Karpas-422 (cell line): Measurements from ENCODE around the gene AMOTL2. TPM values are rescaled to one million over a fixed set of nuclear protein-coding genes. Genes with fewer than 3 reads are reported as not detected.

Experiments used
- DNase-seq: peaks from one replicate; pipeline ENCODE4 v3.0.0-alpha.2; 2015
- H2AFZ ChIP-seq: fragments of 200-600 bp; sonication (generic); 2 replicates; pipeline ENCODE4 v1.6.1; 2014; ENCODE audit warnings: antibody characterized with exemption, low read length, mixed read lengths
- H3K27ac ChIP-seq: fragments of 200-600 bp; sonication (generic); 2 replicates; pipeline ENCODE4 v1.5.1; 2014; ENCODE audit warnings: mild to moderate bottlenecking, low read length, moderate library complexity
- H3K27me3 ChIP-seq: fragments of 200-600 bp; sonication (generic); 2 replicates; pipeline ENCODE4 v1.6.1; 2014; ENCODE audit warnings: low read length, mixed read lengths
- H3K36me3 ChIP-seq: fragments of 200-600 bp; sonication (generic); 2 replicates; pipeline ENCODE4 v1.6.1; 2014; ENCODE audit warnings: low read length, mixed read lengths; ENCODE audit not compliant: insufficient read depth
- H3K4me1 ChIP-seq: fragments of 200-600 bp; sonication (generic); 2 replicates; pipeline ENCODE4 v1.6.1; 2014; ENCODE audit warnings: mild to moderate bottlenecking, low read length, mixed read lengths
- H3K4me2 ChIP-seq: fragments of 200-600 bp; sonication (generic); 2 replicates; pipeline ENCODE4 v1.6.1; 2014; ENCODE audit warnings: low read length, low read depth, mild to moderate bottlenecking; ENCODE audit not compliant: poor library complexity, severe bottlenecking
- H3K4me3 ChIP-seq: fragments of 200-600 bp; sonication (generic); 2 replicates; pipeline ENCODE4 v1.5.1; 2014; ENCODE audit warnings: mild to moderate bottlenecking, antibody characterized with exemption, low read length, mixed read lengths
- H3K79me2 ChIP-seq: fragments of 200-600 bp; sonication (generic); 2 replicates; pipeline ENCODE4 v1.6.1; 2014; ENCODE audit warnings: mild to moderate bottlenecking, low read length, mixed read lengths
- H3K9ac ChIP-seq: fragments of 200-600 bp; sonication (generic); 2 replicates; pipeline ENCODE4 v1.6.0; 2014; ENCODE audit warnings: low read length
- H3K9me2 ChIP-seq: fragments of 200-600 bp; sonication (generic), shearing (Covaris generic); replicated peaks from 2 replicates; pipeline ENCODE4 v1.6.0; 2014; ENCODE audit warnings: mild to moderate bottlenecking, low read length, moderate library complexity; ENCODE audit not compliant: insufficient read depth
- H3K9me3 ChIP-seq: fragments of 300-700, 200-600 bp; sonication (generic); 2 replicates; pipeline ENCODE4 v1.6.1; 2014; ENCODE audit warnings: low read length, mixed read lengths
- H4K20me1 ChIP-seq: fragments of 200-600 bp; sonication (generic); 2 replicates; pipeline ENCODE4 v1.6.1; 2014; ENCODE audit warnings: mild to moderate bottlenecking, antibody characterized with exemption, low read length, low read depth; ENCODE audit not compliant: insufficient read depth
- total RNA-seq: library from RNA; depleted of rRNA; stranded (reverse); fragments of >200 nt; shearing (Covaris generic); gene quantifications from 2 replicates; pipeline ENCODE4 v1.2.3, GENCODE V29; 2014; ENCODE audit warnings: low replicate concordance

Gene AMOTL2
- total RNA-seq, 1 experiment from 2014 or later: not detected

DNA sequence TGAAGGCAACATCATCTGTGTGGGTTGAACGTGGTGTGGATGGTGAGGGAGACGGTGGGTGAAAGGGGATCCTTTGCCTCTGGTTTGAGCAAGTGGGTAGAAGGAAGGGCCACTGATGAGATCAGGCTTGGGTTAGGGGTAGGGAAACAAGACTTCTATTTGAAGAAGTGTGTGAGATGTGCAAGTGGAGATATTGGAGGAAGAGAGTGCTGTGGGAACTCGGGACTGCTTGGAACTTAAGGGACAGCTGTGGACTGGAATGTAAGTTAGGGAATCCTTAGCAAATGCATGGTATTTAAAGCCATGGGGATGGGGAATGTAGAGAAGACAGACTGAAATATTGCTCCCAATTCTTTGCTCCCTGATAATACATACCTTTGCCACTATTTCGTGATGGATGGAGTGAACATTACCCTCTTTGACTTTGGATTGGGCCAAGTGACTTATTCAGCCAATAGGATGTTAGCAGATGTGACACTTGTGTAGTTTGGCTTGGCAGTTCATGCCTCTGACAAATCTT is 30.2 kb upstream of the AMOTL2 start:
- Histone ChIP-seq H3K9ac (no peak overlapping the region), H3K27me3 (no peaks in the 10 kb centered on the region; the same call in 1 of the 2 replicates), H3K4me3 (no peak overlapping the region), H3K9me3 (no peaks in the 10 kb centered on the region), H3K4me1 (no peaks in the 10 kb centered on the region), H3K79me2 (no peaks in the 10 kb centered on the region), H4K20me1 (no peaks in the 10 kb centered on the region), H3K4me2 (no peak overlapping the region), H3K27ac (no peak overlapping the region), H3K36me3 (no peaks in the 10 kb centered on the region), H2AFZ (no peak overlapping the region), H3K9me2 (no peaks in the 10 kb centered on the region; the same call in 1 of the 2 replicates)
- no peak for DNase-seq

DNA sequence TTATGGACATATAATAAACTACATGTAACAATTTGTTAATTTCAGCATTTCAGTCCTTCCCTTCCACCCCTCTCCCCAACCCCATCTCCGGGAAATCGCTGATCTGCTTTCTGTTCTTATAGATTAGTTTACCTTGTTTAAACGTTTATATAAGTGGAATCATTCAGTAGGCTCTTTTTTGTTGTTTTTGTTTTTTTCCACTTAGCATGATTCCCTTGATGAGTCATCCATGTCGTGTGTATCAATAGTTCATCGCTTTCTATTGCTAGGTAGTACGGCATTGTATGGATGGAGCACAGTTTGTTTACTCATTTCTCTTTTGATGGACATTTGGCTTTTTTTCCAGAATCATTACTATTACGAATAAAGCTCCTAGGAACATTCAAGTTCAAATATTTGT is 23.5 kb upstream of the AMOTL2 start:
- no peaks in the 10 kb centered on the region for H3K4me1 ChIP-seq
- no peak overlapping the region for H2AFZ ChIP-seq
- H3K36me3 ChIP-seq: no peaks in the 10 kb centered on the region
- no peak overlapping the region for H3K9ac ChIP-seq
- H3K4me3 ChIP-seq: no peak overlapping the region
- no peaks in the 10 kb centered on the region for H3K9me2 ChIP-seq
- DNase-seq: no peak
- no peaks in the 10 kb centered on the region for H4K20me1 ChIP-seq
- H3K9me3 ChIP-seq: no peaks in the 10 kb centered on the region
- H3K79me2 ChIP-seq: no peaks in the 10 kb centered on the region
- H3K27ac ChIP-seq: no peak overlapping the region
- no peaks in the 10 kb centered on the region; the same call in 1 of the 2 replicates for H3K27me3 ChIP-seq
- no peak overlapping the region for H3K4me2 ChIP-seq

DNA sequence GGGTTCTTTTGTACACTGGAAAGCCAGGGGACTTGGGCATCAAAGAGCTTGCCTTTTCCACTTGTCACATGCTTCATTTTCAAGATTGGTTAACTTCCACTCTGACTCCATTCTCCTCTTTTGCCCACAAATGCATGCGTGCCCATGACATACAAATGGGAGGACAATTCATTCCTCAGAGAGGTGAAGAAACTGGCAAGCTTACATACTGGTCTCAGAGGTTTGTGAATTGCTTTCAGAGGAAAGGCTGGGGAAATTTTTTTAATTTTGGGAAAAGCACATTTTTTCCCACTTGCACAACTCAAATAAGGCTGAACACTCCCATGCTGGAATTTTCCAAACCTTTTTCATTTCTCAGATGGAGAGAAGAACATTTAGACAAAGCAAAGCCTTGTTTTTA is 20.9 kb upstream of the AMOTL2 start:
- H3K9me2 ChIP-seq: no peaks in the 10 kb centered on the region
- no peak for DNase-seq
- H3K9ac ChIP-seq: no peak overlapping the region
- H3K4me2 ChIP-seq: no peak overlapping the region
- H2AFZ ChIP-seq: no peak overlapping the region
- H3K79me2 ChIP-seq: no peaks in the 10 kb centered on the region
- no peaks in the 10 kb centered on the region for H3K4me1 ChIP-seq
- H4K20me1 ChIP-seq: no peaks in the 10 kb centered on the region
- no peaks in the 10 kb centered on the region for H3K9me3 ChIP-seq
- no peaks in the 10 kb centered on the region for H3K27me3 ChIP-seq
- no peaks in the 10 kb centered on the region for H3K36me3 ChIP-seq
- H3K4me3 ChIP-seq: no peak overlapping the region
- no peak overlapping the region for H3K27ac ChIP-seq

DNA sequence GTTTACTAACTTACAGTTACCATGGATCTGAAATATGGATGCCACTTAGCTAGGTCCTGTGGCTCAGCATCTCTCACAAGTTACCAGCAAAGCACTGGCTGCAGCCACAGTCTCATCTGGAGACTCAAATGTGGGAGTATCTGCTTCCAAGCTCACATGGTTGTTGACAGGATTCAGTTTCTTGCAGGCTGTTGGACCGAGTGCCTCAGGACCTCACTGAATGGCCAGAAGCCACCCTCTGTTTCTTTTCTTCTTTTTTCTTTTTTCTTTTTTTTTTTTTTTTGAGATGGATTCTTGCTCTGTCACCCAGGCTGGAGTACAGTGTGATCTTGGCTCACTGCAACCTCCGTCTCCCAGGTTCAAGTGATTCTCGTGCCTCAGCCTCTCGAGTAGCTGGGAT is 20.1 kb upstream of the AMOTL2 start:
- Histone ChIP-seq H3K4me3 (no peak overlapping the region), H2AFZ (no peak overlapping the region), H3K4me1 (no peaks in the 10 kb centered on the region), H3K4me2 (no peak overlapping the region), H3K27me3 (no peaks in the 10 kb centered on the region), H3K27ac (no peak overlapping the region), H4K20me1 (no peaks in the 10 kb centered on the region), H3K9me2 (no peaks in the 10 kb centered on the region), H3K36me3 (no peaks in the 10 kb centered on the region), H3K9ac (no peak overlapping the region), H3K9me3 (no peaks in the 10 kb centered on the region), H3K79me2 (no peaks in the 10 kb centered on the region)
- no peak for DNase-seq

DNA sequence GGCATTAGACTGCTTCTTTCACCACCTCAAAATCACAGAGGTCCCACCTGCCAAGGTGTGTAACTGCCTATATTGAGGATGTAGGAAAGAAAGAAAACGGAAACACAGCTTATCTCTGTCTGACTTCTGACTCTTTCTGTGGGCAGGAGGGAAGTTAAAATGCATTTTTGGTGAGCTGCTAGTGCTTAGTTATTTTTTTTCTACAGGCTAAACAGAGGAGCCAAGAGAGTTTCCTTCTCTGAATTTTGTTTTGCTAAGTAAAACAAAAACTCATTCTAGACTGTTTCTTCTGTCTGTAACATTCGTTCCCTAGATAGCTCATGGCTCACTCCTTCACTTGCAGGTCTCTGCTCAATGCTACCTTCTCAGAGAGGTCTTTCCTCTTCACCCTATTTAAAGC is 18.8 kb upstream of the AMOTL2 start:
- Histone ChIP-seq H4K20me1 (no peaks in the 10 kb centered on the region), H3K9me3 (no peaks in the 10 kb centered on the region), H2AFZ (no peak overlapping the region), H3K79me2 (no peaks in the 10 kb centered on the region), H3K36me3 (no peaks in the 10 kb centered on the region), H3K9ac (no peak overlapping the region), H3K9me2 (no peaks in the 10 kb centered on the region), H3K4me1 (no peaks in the 10 kb centered on the region), H3K4me2 (no peak overlapping the region), H3K4me3 (no peak overlapping the region), H3K27ac (no peak overlapping the region), H3K27me3 (no peaks in the 10 kb centered on the region)
- no peak for DNase-seq

DNA sequence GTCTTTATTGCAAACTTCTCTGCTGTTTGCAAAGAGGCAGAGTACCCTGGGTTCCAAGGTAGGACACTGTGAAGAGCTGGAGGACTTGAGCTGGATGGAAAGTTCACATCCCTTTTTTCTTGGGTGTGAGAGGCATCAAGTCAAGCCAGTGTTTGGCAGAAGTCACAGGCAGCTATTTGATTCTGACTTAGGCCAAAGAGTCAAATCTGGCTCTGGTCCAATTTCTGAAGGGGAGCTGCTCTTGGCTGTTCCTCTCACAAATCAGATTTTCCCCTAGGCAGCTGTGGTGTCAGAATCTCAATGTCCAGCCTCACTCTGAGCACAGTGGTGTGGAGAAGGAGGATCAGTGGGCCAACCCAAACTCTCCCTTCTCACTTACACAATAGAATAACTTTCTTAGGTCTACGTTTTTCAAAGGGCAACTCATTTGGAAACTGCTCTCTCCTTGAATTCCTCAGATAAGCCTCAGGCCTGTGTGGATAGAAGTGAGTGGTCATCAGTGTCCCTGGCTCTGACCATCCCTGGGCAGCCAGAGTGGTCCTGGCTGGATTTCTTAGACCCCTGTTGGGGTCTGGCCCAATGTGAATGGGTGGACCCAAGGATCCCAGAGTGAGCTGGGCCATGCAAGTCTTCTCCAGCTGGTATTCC is 18.2 kb upstream of the AMOTL2 start:
- H3K27ac ChIP-seq: no peak overlapping the region
- H3K4me1 ChIP-seq: no peaks in the 10 kb centered on the region
- H3K9me3 ChIP-seq: no peaks in the 10 kb centered on the region
- no peak overlapping the region for H2AFZ ChIP-seq
- DNase-seq: no peak
- H4K20me1 ChIP-seq: no peaks in the 10 kb centered on the region
- no peak overlapping the region for H3K4me3 ChIP-seq
- H3K36me3 ChIP-seq: no peaks in the 10 kb centered on the region
- no peak overlapping the region for H3K4me2 ChIP-seq
- no peak overlapping the region for H3K9ac ChIP-seq
- no peaks in the 10 kb centered on the region for H3K79me2 ChIP-seq
- no peaks in the 10 kb centered on the region for H3K27me3 ChIP-seq
- no peaks in the 10 kb centered on the region for H3K9me2 ChIP-seq

DNA sequence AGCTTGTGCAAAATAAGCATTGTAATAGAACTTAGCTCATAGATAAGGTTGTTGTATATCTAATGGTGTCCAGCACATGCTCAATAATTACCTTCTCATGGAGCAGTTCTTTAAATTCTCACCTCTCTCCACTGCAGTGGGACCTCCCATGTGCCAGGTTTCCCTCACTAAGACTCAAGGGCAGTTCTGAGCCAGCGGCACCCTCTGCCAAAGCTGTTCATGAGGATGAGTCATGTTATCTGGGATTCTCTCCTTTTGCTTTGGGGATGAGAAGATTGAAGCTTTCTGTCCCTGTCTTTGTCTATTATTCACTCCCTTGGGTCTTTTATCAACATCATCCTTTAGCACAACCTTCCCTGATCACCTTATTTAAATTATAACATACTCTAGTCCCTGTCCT is 15.6 kb upstream of the AMOTL2 start:
- Histone ChIP-seq H3K9me2 (no peaks in the 10 kb centered on the region), H3K79me2 (no peaks in the 10 kb centered on the region), H3K4me1 (no peaks in the 10 kb centered on the region), H3K27ac (no peak overlapping the region), H3K36me3 (no peaks in the 10 kb centered on the region), H3K9ac (no peak overlapping the region), H3K9me3 (no peaks in the 10 kb centered on the region), H3K27me3 (no peaks in the 10 kb centered on the region), H3K4me3 (no peak overlapping the region), H3K4me2 (no peak overlapping the region), H2AFZ (no peak overlapping the region), H4K20me1 (no peaks in the 10 kb centered on the region)
- no peak for DNase-seq

DNA sequence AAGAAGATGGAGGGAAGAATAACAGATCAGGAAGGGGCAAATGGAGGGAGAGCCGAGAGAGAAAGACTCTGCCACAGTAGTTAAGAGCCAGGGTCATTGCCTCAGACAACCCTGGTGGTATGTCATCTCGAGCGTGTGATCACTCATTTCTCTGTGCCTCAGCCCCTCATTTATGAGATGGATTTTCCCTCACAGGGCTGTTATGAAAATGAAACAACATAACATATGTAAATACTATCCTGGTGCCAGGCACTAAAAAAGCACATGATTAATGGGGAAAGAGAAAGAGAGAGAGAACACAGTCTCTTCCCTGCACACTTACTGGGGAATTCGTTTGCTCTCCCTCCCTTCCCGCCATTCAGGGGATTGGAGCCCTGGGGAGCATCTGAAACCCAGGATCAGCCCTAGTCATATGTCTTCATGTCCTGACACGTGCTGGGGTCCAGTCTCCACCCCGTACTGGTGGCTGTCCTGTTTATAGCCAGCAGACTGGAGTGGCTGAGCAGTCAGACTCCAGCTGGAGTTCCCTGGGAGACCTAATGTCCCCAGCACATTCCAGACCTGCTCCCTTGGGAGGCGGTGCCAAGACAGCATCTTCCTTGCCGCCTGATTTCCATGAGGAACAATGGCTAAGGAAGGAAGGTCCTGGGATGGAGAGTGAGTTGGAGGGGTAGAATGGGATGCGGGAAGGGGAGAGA is 14.7 kb upstream of the AMOTL2 start:
- Histone ChIP-seq H3K79me2 (no peaks in the 10 kb centered on the region), H3K4me2 (no peak overlapping the region), H2AFZ (no peak overlapping the region), H3K9me3 (no peaks in the 10 kb centered on the region), H3K36me3 (no peaks in the 10 kb centered on the region), H4K20me1 (no peaks in the 10 kb centered on the region), H3K27me3 (no peaks in the 10 kb centered on the region), H3K9ac (no peak overlapping the region), H3K9me2 (no peaks in the 10 kb centered on the region), H3K4me3 (no peak overlapping the region), H3K4me1 (no peaks in the 10 kb centered on the region), H3K27ac (no peak overlapping the region)
- DNase-seq: no peak
